Stimulated activated naive CD8-positive, alpha-beta T cell treated with anti-CD3 and anti-CD28 coated beads, Interleukin-15, Interleukin-2, amounts not matched to agents 100 ng/mL and 50 ng/mL, for 24 hours (primary cell): ENCODE results near the gene SETD6.

Experiments
- H3K27ac Mint-ChIP-seq: one replicate; pipeline ENCODE4 v1.8.0; 2021; ENCODE audit warnings: mild to moderate bottlenecking, mixed read lengths
- H3K27me3 Mint-ChIP-seq: one replicate; pipeline ENCODE4 v1.8.0; 2021; ENCODE audit warnings: mixed read lengths
- H3K36me3 Mint-ChIP-seq: one replicate; pipeline ENCODE4 v1.8.0; 2021; ENCODE audit warnings: low read depth, mixed read lengths
- H3K4me1 Mint-ChIP-seq: one replicate; pipeline ENCODE4 v1.8.0; 2021; ENCODE audit warnings: low read depth, mixed read lengths
- H3K4me3 Mint-ChIP-seq: one replicate; pipeline ENCODE4 v1.8.0; 2021; ENCODE audit warnings: mild to moderate bottlenecking, mixed read lengths
- H3K9me3 Mint-ChIP-seq: one replicate; pipeline ENCODE4 v1.8.0; 2021; ENCODE audit warnings: mixed read lengths

Gene SETD6

GRCh38 chr16:58515125-58515870 lies at the start of gene SETD6:
TSS of gene SETD6 (plus strand) at chr16:58515517. CDS start at chr16:58515538, 21 bp downstream.
- Mint-ChIP-seq H3K27me3 (no peaks in the 10 kb centered on the region), H3K36me3 (peaks cover 42% of the 10 kb centered on the region), H3K27ac (peak within 1 kb of the TSS; percentile 86), H3K4me1 (peaks cover 47% of the 10 kb centered on the region), H3K4me3 (peak within 1 kb of the TSS; percentile 90), H3K9me3 (no peaks in the 10 kb centered on the region)

GRCh38 chr16:58465817-58466216 lies 49.5 kb upstream of the SETD6 start:
- peaks cover 3% of the 10 kb centered on the region for H3K4me1 Mint-ChIP-seq
- no peaks in the 10 kb centered on the region for H3K9me3 Mint-ChIP-seq
- no peak overlapping the region for H3K4me3 Mint-ChIP-seq
- no peaks in the 10 kb centered on the region for H3K36me3 Mint-ChIP-seq
- no peak overlapping the region for H3K27ac Mint-ChIP-seq
- peaks cover 69% of the 10 kb centered on the region for H3K27me3 Mint-ChIP-seq

- Mint-ChIP-seq H3K9me3 (no peaks in the 10 kb centered on the region), H3K4me3 (no peak overlapping the region), H3K27me3 (peaks cover 67% of the 10 kb centered on the region)
These were observed 48.9 kb upstream of the SETD6 start for GRCh38 chr16:58466396-58466795.

GRCh38 chr16:58467905-58468304 lies 47.4 kb upstream of the SETD6 start:
- Mint-ChIP-seq H3K27ac (no peak overlapping the region), H3K27me3 (peaks cover 56% of the 10 kb centered on the region)

More at GRCh38 chr16:58466396-58466795, 48.9 kb upstream of the SETD6 start:
- no peaks in the 10 kb centered on the region for H3K36me3 Mint-ChIP-seq
- H3K4me1 Mint-ChIP-seq, result peaks cover 3% of the 10 kb centered on the region
- H3K27ac Mint-ChIP-seq, result no peak overlapping the region

GRCh38 chr16:58471209-58471975 lies 43.9 kb upstream of the SETD6 start:
- no peak overlapping the region for H3K27ac Mint-ChIP-seq
- no peaks in the 10 kb centered on the region for H3K9me3 Mint-ChIP-seq
- no peaks in the 10 kb centered on the region for H3K36me3 Mint-ChIP-seq
- no peak overlapping the region for H3K4me3 Mint-ChIP-seq
- peaks cover 40% of the 10 kb centered on the region for H3K27me3 Mint-ChIP-seq
- no peaks in the 10 kb centered on the region for H3K4me1 Mint-ChIP-seq

More at GRCh38 chr16:58467905-58468304, 47.4 kb upstream of the SETD6 start:
- Mint-ChIP-seq H3K4me3 (no peak overlapping the region), H3K9me3 (no peaks in the 10 kb centered on the region), H3K4me1 (peaks cover 3% of the 10 kb centered on the region), H3K36me3 (no peaks in the 10 kb centered on the region)

- Mint-ChIP-seq H3K27me3 (peaks cover 33% of the 10 kb centered on the region), H3K9me3 (no peaks in the 10 kb centered on the region), H3K4me3 (no peak overlapping the region), H3K27ac (no peak overlapping the region), H3K36me3 (no peaks in the 10 kb centered on the region), H3K4me1 (no peaks in the 10 kb centered on the region)
These were observed 43.1 kb upstream of the SETD6 start for GRCh38 chr16:58472266-58472665.

- H3K4me3 Mint-ChIP-seq, result no peak overlapping the region
- no peaks in the 10 kb centered on the region for H3K4me1 Mint-ChIP-seq
- no peaks in the 10 kb centered on the region for H3K9me3 Mint-ChIP-seq
- H3K36me3 Mint-ChIP-seq, result no peaks in the 10 kb centered on the region
- no peak overlapping the region for H3K27ac Mint-ChIP-seq
- H3K27me3 Mint-ChIP-seq, result peaks cover 27% of the 10 kb centered on the region
These were observed 42.5 kb upstream of the SETD6 start for GRCh38 chr16:58472827-58473226.

- H3K4me1 Mint-ChIP-seq, result no peaks in the 10 kb centered on the region
- no peaks in the 10 kb centered on the region for H3K36me3 Mint-ChIP-seq
- H3K9me3 Mint-ChIP-seq, result no peaks in the 10 kb centered on the region
- H3K27me3 Mint-ChIP-seq, result peaks cover 17% of the 10 kb centered on the region
- no peak overlapping the region for H3K27ac Mint-ChIP-seq
- no peak overlapping the region for H3K4me3 Mint-ChIP-seq
These were observed 41.0 kb upstream of the SETD6 start for GRCh38 chr16:58474296-58474695.

- no peak overlapping the region for H3K4me3 Mint-ChIP-seq
- no peaks in the 10 kb centered on the region for H3K9me3 Mint-ChIP-seq
- no peaks in the 10 kb centered on the region for H3K36me3 Mint-ChIP-seq
- H3K4me1 Mint-ChIP-seq, result no peaks in the 10 kb centered on the region
- peaks cover 17% of the 10 kb centered on the region for H3K27me3 Mint-ChIP-seq
- H3K27ac Mint-ChIP-seq, result no peak overlapping the region
These were observed 40.2 kb upstream of the SETD6 start for GRCh38 chr16:58475091-58475619.

- Mint-ChIP-seq H3K4me3 (no peak overlapping the region), H3K27me3 (peaks cover 14% of the 10 kb centered on the region), H3K4me1 (no peaks in the 10 kb centered on the region), H3K27ac (no peak overlapping the region), H3K36me3 (no peaks in the 10 kb centered on the region), H3K9me3 (no peaks in the 10 kb centered on the region)
These were observed 38.5 kb upstream of the SETD6 start for GRCh38 chr16:58476791-58477190.

- H3K4me3 Mint-ChIP-seq, result no peak overlapping the region
- H3K27me3 Mint-ChIP-seq, result peaks cover 12% of the 10 kb centered on the region
- H3K27ac Mint-ChIP-seq, result no peak overlapping the region
- H3K4me1 Mint-ChIP-seq, result no peaks in the 10 kb centered on the region
- H3K36me3 Mint-ChIP-seq, result no peaks in the 10 kb centered on the region
- H3K9me3 Mint-ChIP-seq, result no peaks in the 10 kb centered on the region
These were observed 36.9 kb upstream of the SETD6 start for GRCh38 chr16:58478427-58478826.

- Mint-ChIP-seq H3K9me3 (no peaks in the 10 kb centered on the region), H3K27me3 (peaks cover 14% of the 10 kb centered on the region), H3K4me1 (no peaks in the 10 kb centered on the region), H3K36me3 (no peaks in the 10 kb centered on the region), H3K4me3 (no peak overlapping the region), H3K27ac (no peak overlapping the region)
These were observed 34.0 kb upstream of the SETD6 start for GRCh38 chr16:58481226-58481869.

GRCh38 chr16:58481931-58482330 lies 33.4 kb upstream of the SETD6 start:
- no peaks in the 10 kb centered on the region for H3K4me1 Mint-ChIP-seq
- H3K27ac Mint-ChIP-seq, result no peak overlapping the region
- no peaks in the 10 kb centered on the region for H3K9me3 Mint-ChIP-seq
- H3K36me3 Mint-ChIP-seq, result no peaks in the 10 kb centered on the region
- H3K27me3 Mint-ChIP-seq, result peaks cover 14% of the 10 kb centered on the region
- no peak overlapping the region for H3K4me3 Mint-ChIP-seq

GRCh38 chr16:58485184-58485887 lies 30.0 kb upstream of the SETD6 start:
- no peaks in the 10 kb centered on the region for H3K9me3 Mint-ChIP-seq
- H3K27ac Mint-ChIP-seq, result no peak overlapping the region
- H3K36me3 Mint-ChIP-seq, result no peaks in the 10 kb centered on the region
- no peaks in the 10 kb centered on the region for H3K4me1 Mint-ChIP-seq
- no peak overlapping the region for H3K4me3 Mint-ChIP-seq
- H3K27me3 Mint-ChIP-seq, result peaks cover 7% of the 10 kb centered on the region
